ENCODE results near the gene ATP2C2. TPM values are rescaled to one million over a fixed set of nuclear protein-coding genes. Genes with fewer than 3 reads are reported as not detected.
"Not testable (repeated sequence)": the region's sequence is repeated elsewhere in the genome, so short reads cannot be mapped to it uniquely, and the experiment has no call there.

ATP2C2 gene
- total RNA-seq, 1 donor from 2014 or later, result 5.7 TPM

- not testable (repeated sequence) for DNase-seq
Measured at GRCh38 chr16:84420556-84420955, 52.2 kb downstream of the ATP2C2 start.

GRCh38 chr16:84421081-84421937 is 53.0 kb downstream of the ATP2C2 start:
- no peak for DNase-seq

- DNase-seq, result no peak
Measured at GRCh38 chr16:84421938-84422220, 53.5 kb downstream of the ATP2C2 start.

- DNase-seq, result peak; percentile 19
Measured at GRCh38 chr16:84423416-84423837, 55.1 kb downstream of the ATP2C2 start.

- DNase-seq, result no peak
Measured at GRCh38 chr16:84425696-84426095, 57.4 kb downstream of the ATP2C2 start.

GRCh38 chr16:84426804-84427203 is 58.5 kb downstream of the ATP2C2 start:
- DNase-seq, result no peak

GRCh38 chr16:84427553-84427952 is 59.2 kb downstream of the ATP2C2 start:
- DNase-seq, result no peak

GRCh38 chr16:84430860-84431259 is 62.5 kb downstream of the ATP2C2 start:
- no peak for DNase-seq

- no peak for DNase-seq
Measured at GRCh38 chr16:84434800-84435199, 66.5 kb downstream of the ATP2C2 start.

- DNase-seq, result no peak
Measured at GRCh38 chr16:84436196-84436595, 67.9 kb downstream of the ATP2C2 start.

GRCh38 chr16:84438971-84439696 is 70.8 kb downstream of the ATP2C2 start:
- DNase-seq, result no peak

- no peak for DNase-seq
Measured at GRCh38 chr16:84442416-84443145, 74.2 kb downstream of the ATP2C2 start.

- no peak for DNase-seq
Measured at GRCh38 chr16:84443166-84443802, 74.9 kb downstream of the ATP2C2 start.

GRCh38 chr16:84444476-84444875 is 76.1 kb downstream of the ATP2C2 start:
- no peak for DNase-seq

- no peak for DNase-seq
Measured at GRCh38 chr16:84446084-84446483, 77.7 kb downstream of the ATP2C2 start.

- DNase-seq, result no peak
Measured at GRCh38 chr16:84446596-84447392, 78.5 kb downstream of the ATP2C2 start.

- DNase-seq, result no peak
Measured at GRCh38 chr16:84448444-84448843, 80.1 kb downstream of the ATP2C2 start.

- no peak for DNase-seq
Measured at GRCh38 chr16:84449156-84450140, 81.1 kb downstream of the ATP2C2 start.

GRCh38 chr16:84450176-84450865 is 82.0 kb downstream of the ATP2C2 start:
- no peak for DNase-seq

All from tongue (tissue), 2 donors.